Suprapubic skin (tissue), 4 donors: ENCODE measurements around the gene REV1. TPM values are rescaled to one million over a fixed set of nuclear protein-coding genes. Genes with fewer than 3 reads are reported as not detected.

ENCODE experiments used
- DNase-seq, 2 donors: peaks; one replicate each; pipeline ENCODE4 v3.0.0-alpha.2; 2019; ENCODE audit warnings: low spot score in 2 of 2
- H3K27ac ChIP-seq: fragments of 200-600 bp; sonication (generic); one replicate; pipeline ENCODE4 v1.5.1; 2019
- H3K27me3 ChIP-seq: fragments of 200-600 bp; sonication (generic); one replicate; pipeline ENCODE4 v1.5.1; 2019
- H3K36me3 ChIP-seq: fragments of 200-600 bp; sonication (generic); one replicate; pipeline ENCODE4 v1.5.1; 2019
- H3K4me1 ChIP-seq: fragments of 200-600 bp; sonication (generic); one replicate; pipeline ENCODE4 v1.5.1; 2019
- H3K4me3 ChIP-seq: fragments of 200-600 bp; sonication (generic); one replicate; pipeline ENCODE4 v1.5.1; 2019; ENCODE audit warnings: mild to moderate bottlenecking
- H3K9me3 ChIP-seq: fragments of 200-600 bp; sonication (generic); one replicate; pipeline ENCODE4 v1.5.1; 2019
- EP300 ChIP-seq: sonication (generic); formaldehyde crosslinking; IDR thresholded peaks from one replicate; pipeline ENCODE4 v1.6.1; 2017; ENCODE audit warnings: antibody characterized with exemption
- POLR2A ChIP-seq, 2 donors: fragments of 450-650 bp; IDR thresholded peaks; one replicate each; pipeline ENCODE4 v1.6.1; 2017; ENCODE audit warnings: antibody characterized with exemption in 2 of 2, mild to moderate bottlenecking in 2 of 2, moderate library complexity in 2 of 2
- POLR2AphosphoS5 ChIP-seq, 3 donors: sonication (generic); formaldehyde crosslinking; IDR thresholded peaks; one replicate each; pipeline ENCODE4 v1.6.1; 2017; ENCODE audit warnings: antibody characterized with exemption in 3 of 3
- WGBS: methylation state at CpG from one replicate; pipeline ENCODE4 v1.1.5; 2018; 5-methylcytosine and 5-hydroxymethylcytosine counted together
- total RNA-seq, 4 donors: library from RNA; depleted of rRNA; stranded (reverse); fragments of >200 nt; gene quantifications; one replicate each; pipeline ENCODE4 v1.1.0, GENCODE V29; 2016
- TF ChIP-seq, protein P1 (sequence below), 2 donors: fragments of 200-600 bp in 1 of 2; fragments of 450-650 bp in 1 of 2; sonication (generic) in 1 of 2; IDR thresholded peaks; one replicate each; pipeline ENCODE4 v1.5.1; 2016 to 2019; ENCODE audit warnings: antibody characterized with exemption in 2 of 2, mild to moderate bottlenecking in 1 of 2, moderate library complexity in 1 of 2

The REV1 gene
- total RNA-seq, 4 donors from 2014 or later = 43.1 to 99.9 (median 53.5) TPM

DNA sequence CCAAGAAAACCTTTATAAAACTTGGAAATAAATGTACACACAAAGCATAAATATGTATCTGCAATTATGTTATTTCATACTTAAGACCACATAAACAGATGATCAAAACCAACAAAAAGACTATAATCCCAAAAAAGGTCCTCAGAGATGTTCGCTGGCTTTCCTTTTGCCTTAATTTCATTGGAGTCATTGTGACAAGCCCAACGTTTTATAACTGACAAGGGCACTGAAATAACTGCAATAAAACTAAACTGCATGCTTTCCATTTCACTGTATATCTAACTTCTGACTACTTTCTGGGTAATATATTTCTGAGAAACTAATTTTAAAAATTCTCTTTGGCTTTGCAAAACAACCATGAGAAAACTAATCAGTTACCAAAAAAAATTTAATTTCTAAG is 56.5 kb downstream of the REV1 start:
- no peak for DNase-seq
- H3K27ac ChIP-seq = no peak overlapping the region
- no peaks in the 10 kb centered on the region for H3K9me3 ChIP-seq
- H3K27me3 ChIP-seq = no peaks in the 10 kb centered on the region
- no peak overlapping the region for H3K4me3 ChIP-seq
- no peaks in the 10 kb centered on the region for H3K4me1 ChIP-seq
- 73% methylated on average over 2 of the region's 2 CpGs for WGBS
- peaks cover 39% of the 10 kb centered on the region for H3K36me3 ChIP-seq
- TF ChIP-seq, protein P1, sequence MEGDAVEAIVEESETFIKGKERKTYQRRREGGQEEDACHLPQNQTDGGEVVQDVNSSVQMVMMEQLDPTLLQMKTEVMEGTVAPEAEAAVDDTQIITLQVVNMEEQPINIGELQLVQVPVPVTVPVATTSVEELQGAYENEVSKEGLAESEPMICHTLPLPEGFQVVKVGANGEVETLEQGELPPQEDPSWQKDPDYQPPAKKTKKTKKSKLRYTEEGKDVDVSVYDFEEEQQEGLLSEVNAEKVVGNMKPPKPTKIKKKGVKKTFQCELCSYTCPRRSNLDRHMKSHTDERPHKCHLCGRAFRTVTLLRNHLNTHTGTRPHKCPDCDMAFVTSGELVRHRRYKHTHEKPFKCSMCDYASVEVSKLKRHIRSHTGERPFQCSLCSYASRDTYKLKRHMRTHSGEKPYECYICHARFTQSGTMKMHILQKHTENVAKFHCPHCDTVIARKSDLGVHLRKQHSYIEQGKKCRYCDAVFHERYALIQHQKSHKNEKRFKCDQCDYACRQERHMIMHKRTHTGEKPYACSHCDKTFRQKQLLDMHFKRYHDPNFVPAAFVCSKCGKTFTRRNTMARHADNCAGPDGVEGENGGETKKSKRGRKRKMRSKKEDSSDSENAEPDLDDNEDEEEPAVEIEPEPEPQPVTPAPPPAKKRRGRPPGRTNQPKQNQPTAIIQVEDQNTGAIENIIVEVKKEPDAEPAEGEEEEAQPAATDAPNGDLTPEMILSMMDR (IDR thresholded peaks at IDR 0.05) = no peak
- no peak for TF ChIP-seq POLR2A (IDR thresholded peaks at IDR 0.05)
- no peak for TF ChIP-seq EP300
- TF ChIP-seq POLR2AphosphoS5 (IDR thresholded peaks at IDR 0.05) = no peak

DNA sequence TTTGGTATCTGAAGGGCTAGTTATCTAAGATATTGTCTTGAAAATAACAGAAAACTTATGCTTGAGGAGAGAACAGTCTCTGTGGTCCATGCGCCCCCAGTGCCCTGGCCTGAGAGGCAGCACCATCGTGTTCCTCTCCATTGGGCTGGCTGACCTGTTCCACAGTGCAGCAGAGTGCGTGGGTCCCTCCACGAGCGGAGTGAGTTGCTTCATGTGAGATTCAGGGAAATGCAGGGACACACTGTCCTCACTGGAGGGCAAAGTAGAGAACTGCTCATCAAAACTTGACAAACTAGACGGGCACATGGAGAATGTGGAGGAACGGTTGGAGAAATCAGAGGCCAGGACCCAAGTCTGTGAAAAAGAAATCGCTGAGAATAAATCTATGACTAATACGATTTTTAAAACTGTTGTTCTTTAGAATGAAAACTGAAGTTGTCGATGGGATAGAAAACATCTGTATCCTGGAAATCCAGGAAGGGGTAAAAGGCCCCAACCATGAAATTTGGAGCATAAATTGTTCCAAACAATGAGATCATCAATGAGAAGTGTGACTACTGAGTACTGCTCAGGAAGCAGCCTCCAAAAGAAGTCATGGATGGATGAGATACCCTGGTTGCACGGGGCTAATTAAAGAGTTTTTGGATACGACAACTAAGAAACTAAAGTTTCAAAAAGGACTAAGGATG is 58.1 kb downstream of the REV1 start:
- 81% methylated on average over 12 of the region's 12 CpGs for WGBS
- peaks cover 43% of the 10 kb centered on the region for H3K36me3 ChIP-seq

DNA sequence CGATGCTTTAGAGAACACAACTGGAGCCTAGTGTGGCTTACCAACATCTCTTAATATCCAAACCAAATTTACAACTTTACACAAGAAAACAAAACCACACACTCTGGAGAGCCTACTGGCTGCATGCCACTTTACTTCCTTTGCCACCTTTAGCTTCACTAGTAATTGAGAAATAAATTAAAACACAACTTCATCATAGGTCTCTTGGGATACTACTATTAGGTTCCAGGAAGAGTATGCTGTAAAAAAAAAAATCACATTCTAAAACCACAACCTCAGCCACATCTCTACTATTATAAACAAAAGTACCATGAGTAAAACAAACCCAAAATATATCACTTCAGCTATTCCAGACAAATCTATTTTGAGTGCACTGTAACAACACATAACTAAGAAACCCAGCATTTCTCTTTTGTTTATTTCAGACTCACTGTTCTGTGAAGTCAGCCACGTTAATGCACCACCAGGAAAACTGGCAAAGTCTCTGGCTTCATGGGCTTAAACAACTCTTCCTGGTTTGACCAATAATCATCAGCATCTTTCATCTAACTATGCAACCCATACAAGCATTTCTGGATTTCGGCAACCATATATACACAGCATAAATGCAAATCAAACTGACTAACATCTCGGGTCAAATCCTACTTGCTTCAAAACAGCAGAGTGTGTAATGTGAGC is 59.1 kb downstream of the REV1 start:
- H3K4me1 ChIP-seq = no peaks in the 10 kb centered on the region
- no peak for DNase-seq
- whole genome bisulfite sequencing = 60% methylated on average over 4 of the region's 4 CpGs
- no peak for TF ChIP-seq EP300
- TF ChIP-seq POLR2AphosphoS5 (IDR thresholded peaks at IDR 0.05) = no peak
- no peak for TF ChIP-seq POLR2A (IDR thresholded peaks at IDR 0.05)
- TF ChIP-seq, protein P1 (IDR thresholded peaks at IDR 0.05) = no peak
- H3K36me3 ChIP-seq = peaks cover 47% of the 10 kb centered on the region
- H3K4me3 ChIP-seq = no peak overlapping the region
- no peaks in the 10 kb centered on the region for H3K9me3 ChIP-seq
- no peak overlapping the region for H3K27ac ChIP-seq
- no peaks in the 10 kb centered on the region for H3K27me3 ChIP-seq

More for the DNA sequence above, 58.1 kb downstream of the REV1 start:
- H3K27ac ChIP-seq = no peak overlapping the region
- TF ChIP-seq POLR2A (IDR thresholded peaks at IDR 0.05) (no peak), POLR2AphosphoS5 (IDR thresholded peaks at IDR 0.05) (no peak), EP300 (no peak)
- TF ChIP-seq, protein P1 (IDR thresholded peaks at IDR 0.05) = no peak
- H3K9me3 ChIP-seq = no peaks in the 10 kb centered on the region
- DNase-seq = no peak
- no peaks in the 10 kb centered on the region for H3K27me3 ChIP-seq
- no peak overlapping the region for H3K4me3 ChIP-seq
- no peaks in the 10 kb centered on the region for H3K4me1 ChIP-seq

DNA sequence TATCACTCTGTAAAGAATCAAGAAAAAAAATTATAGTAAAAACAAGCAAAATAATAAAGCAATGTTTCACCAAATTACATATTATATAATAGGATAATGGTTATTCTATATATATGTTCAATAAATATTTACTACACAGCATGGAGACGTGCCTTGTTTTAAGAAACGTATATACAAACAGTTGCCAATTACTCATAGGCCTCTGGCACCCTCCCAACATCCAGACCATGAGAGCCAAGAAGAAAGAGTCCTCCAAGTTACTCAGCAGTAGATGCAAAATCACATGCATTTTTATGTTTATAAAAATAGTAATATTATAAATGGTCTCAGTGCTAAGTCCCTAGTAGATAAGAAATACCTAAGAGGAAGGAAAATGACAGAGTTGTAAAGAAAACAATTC is 64.8 kb downstream of the REV1 start:
- no peak for DNase-seq
- TF ChIP-seq, protein P1 (IDR thresholded peaks at IDR 0.05) = no peak
- TF ChIP-seq EP300 = no peak
- no peak for TF ChIP-seq POLR2A (IDR thresholded peaks at IDR 0.05)
- TF ChIP-seq POLR2AphosphoS5 (IDR thresholded peaks at IDR 0.05) = no peak
- H3K27ac ChIP-seq = no peak overlapping the region
- 33% methylated on average over 2 of the region's 2 CpGs for WGBS
- H3K4me1 ChIP-seq = peaks cover 4% of the 10 kb centered on the region
- H3K9me3 ChIP-seq = no peaks in the 10 kb centered on the region
- H3K4me3 ChIP-seq = no peak overlapping the region
- no peaks in the 10 kb centered on the region for H3K27me3 ChIP-seq
- H3K36me3 ChIP-seq = peaks cover 53% of the 10 kb centered on the region

DNA sequence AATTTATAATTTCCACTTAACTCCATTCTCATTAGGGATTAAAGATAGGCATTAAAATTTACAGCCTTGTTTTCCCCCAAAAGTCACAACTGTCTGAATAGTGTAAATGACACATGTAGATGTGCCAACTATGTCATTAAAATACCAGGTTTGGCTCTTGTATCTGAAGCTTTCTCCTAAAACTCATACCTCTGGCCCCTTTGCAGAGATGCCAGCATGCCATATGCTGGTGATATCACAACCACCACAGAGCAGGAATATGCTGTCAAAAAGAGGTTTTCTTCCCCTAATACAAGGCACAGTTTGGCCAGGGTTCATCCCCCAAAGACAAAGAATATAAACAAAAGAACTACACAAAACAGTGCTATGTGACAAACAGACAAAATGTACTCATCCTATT is 65.4 kb downstream of the REV1 start:
- no peak overlapping the region for H3K27ac ChIP-seq
- H3K4me3 ChIP-seq = no peak overlapping the region
- H3K9me3 ChIP-seq = no peaks in the 10 kb centered on the region
- no peak for DNase-seq
- no peaks in the 10 kb centered on the region for H3K27me3 ChIP-seq
- peaks cover 55% of the 10 kb centered on the region for H3K36me3 ChIP-seq
- TF ChIP-seq POLR2A (IDR thresholded peaks at IDR 0.05) (no peak), EP300 (no peak), POLR2AphosphoS5 (IDR thresholded peaks at IDR 0.05) (no peak)
- TF ChIP-seq, protein P1 (IDR thresholded peaks at IDR 0.05) = no peak
- peaks cover 4% of the 10 kb centered on the region for H3K4me1 ChIP-seq
